ENCODE results near the gene TALDO1.

GRCh38 chr11:765802-766091 lies 18.5 kb downstream of the TALDO1 start:
- TF ChIP-seq CTCF (IDR thresholded peaks at IDR 0.05) (no peak), POLR2A (IDR thresholded peaks at IDR 0.05) (no peak)
